Fibroblast of lung (primary cell): ENCODE results near the gene RPAIN. TPM values are rescaled to one million over a fixed set of nuclear protein-coding genes. Genes with fewer than 3 reads are reported as not detected.

Experiments
- DNase-seq, 2 donors: peaks; one replicate each; pipeline versions ENCODE4 v3.0.0 to v3.0.0-alpha.2; 2010; ENCODE audit warnings: low read depth in 2 of 2
- H2AFZ ChIP-seq: 2 replicates; pipeline ENCODE4 v1.5.1; 2012; ENCODE audit warnings: low read length, control low read depth, inconsistent platforms
- H3K27ac ChIP-seq: 2 replicates; pipeline ENCODE4 v1.5.1; 2011; ENCODE audit warnings: low read length, control low read depth; ENCODE audit not compliant: insufficient read depth
- H3K27me3 ChIP-seq: 2 replicates; pipeline ENCODE4 v1.5.1; 2011; ENCODE audit warnings: mild to moderate bottlenecking, low read length; ENCODE audit not compliant: control insufficient read depth, insufficient read depth
- H3K36me3 ChIP-seq: 2 replicates; pipeline ENCODE4 v1.5.1; 2011; ENCODE audit warnings: low read length; ENCODE audit not compliant: control insufficient read depth, insufficient read depth
- H3K4me1 ChIP-seq: 2 replicates; pipeline ENCODE4 v1.5.1; 2011; ENCODE audit warnings: low read length; ENCODE audit not compliant: control insufficient read depth, insufficient read depth; ENCODE audit errors: extremely low read depth
- H3K4me2 ChIP-seq: 2 replicates; pipeline ENCODE4 v1.5.1; 2011; ENCODE audit warnings: low read length, control low read depth; ENCODE audit not compliant: insufficient read depth; ENCODE audit errors: extremely low read depth
- H3K4me3 ChIP-seq, 4 experiments: fragments of 200-600 bp in 1 of 4; sonication (generic) in 1 of 4; replicated peaks in 1 of 4; 2 replicates each; pipeline ENCODE4 v1.5.1; 2011 to 2016; ENCODE audit warnings: low read length in 4 of 4, low read depth in 3 of 4, mild to moderate bottlenecking in 3 of 4, control low read depth in 2 of 4, inconsistent platforms in 1 of 4, mixed read lengths in 1 of 4; ENCODE audit not compliant: insufficient read depth in 1 of 4; ENCODE audit errors: control extremely low read depth in 1 of 4
- H3K79me2 ChIP-seq: 2 replicates; pipeline ENCODE4 v1.5.1; 2012; ENCODE audit warnings: mild to moderate bottlenecking, low read length, inconsistent platforms; ENCODE audit not compliant: control insufficient read depth, insufficient read depth
- H3K9ac ChIP-seq: 2 replicates; pipeline ENCODE4 v1.5.1; 2011; ENCODE audit warnings: mild to moderate bottlenecking, low read length, control low read depth; ENCODE audit not compliant: insufficient read depth
- H3K9me3 ChIP-seq: 2 replicates; pipeline ENCODE4 v1.5.1; 2012; ENCODE audit warnings: low read depth, low read length; ENCODE audit not compliant: control insufficient read depth, insufficient read depth
- H4K20me1 ChIP-seq: 2 replicates; pipeline ENCODE4 v1.5.1; 2011; ENCODE audit warnings: low read length; ENCODE audit not compliant: control insufficient read depth, insufficient read depth; ENCODE audit errors: extremely low read depth
- CTCF ChIP-seq, 2 donors: IDR thresholded peaks in 1 of 2; conservative IDR thresholded peaks in 1 of 2; 1 replicate in 1 of 2; 2 replicates in 1 of 2; pipeline ENCODE4 v1.5.1; 2011 to 2012; ENCODE audit warnings: low read length in 2 of 2, control low read depth in 1 of 2, inconsistent platforms in 1 of 2, low read depth in 1 of 2, mild to moderate bottlenecking in 1 of 2
- EZH2 ChIP-seq: IDR thresholded peaks from 2 replicates; pipeline ENCODE4 v1.5.1; 2012; ENCODE audit warnings: low read length, control low read depth, mild to moderate bottlenecking; ENCODE audit errors: missing control alignments
- polyA plus RNA-seq, 2 donors: library from polyadenylated mRNA; depleted of rRNA in 1 of 2; stranded (reverse) in 1 of 2; unstranded in 1 of 2; fragments of >200 nt; gene quantifications; 2 replicates each; pipeline ENCODE4 v1.2.1, GENCODE V29; 2011 to 2012; ENCODE audit warnings: missing spikeins in 1 of 2
- total RNA-seq: library from RNA; depleted of rRNA; stranded (reverse); fragments of >200 nt; gene quantifications from 2 replicates; pipeline ENCODE4 v1.2.1, GENCODE V29; 2014

Gene RPAIN
- total and polyA plus RNA-seq, 2 donors (not counting 1 experiment from before 2014, with no cell fraction given), result 21.4 to 53.3 TPM

- Histone ChIP-seq H3K27me3 (no peaks in the 10 kb centered on the region), H4K20me1 (no peaks in the 10 kb centered on the region), H3K36me3 (peaks cover 18% of the 10 kb centered on the region), H3K4me1 (peaks cover 7% of the 10 kb centered on the region), H3K79me2 (peaks cover 37% of the 10 kb centered on the region), H3K4me2 (no peak overlapping the region), H2AFZ (no peak overlapping the region), H3K9ac (no peak overlapping the region), H3K4me3 (no peak overlapping the region), H3K27ac (no peak overlapping the region), H3K9me3 (no peaks in the 10 kb centered on the region)
- TF ChIP-seq CTCF (conservative IDR thresholded peaks at IDR 0.05 in 1 of 2, IDR thresholded peaks at IDR 0.05 in 1 of 2; ENCODE audit: low read depth in 1 of 2, low read length in 2 of 2) (no peak), EZH2 (no peak)
- DNase-seq, result no peak
Observed at GRCh38 chr17:5480962-5481361, 61.0 kb downstream of the RPAIN start.

- no peaks in the 10 kb centered on the region for H3K9me3 ChIP-seq
- H3K4me3 ChIP-seq, result no peak overlapping the region
- H3K4me1 ChIP-seq, result peaks cover 7% of the 10 kb centered on the region
- TF ChIP-seq EZH2 (no peak), CTCF (conservative IDR thresholded peaks at IDR 0.05 in 1 of 2, IDR thresholded peaks at IDR 0.05 in 1 of 2; ENCODE audit: low read depth in 1 of 2, low read length in 2 of 2) (no peak)
- H4K20me1 ChIP-seq, result no peaks in the 10 kb centered on the region
- peaks cover 18% of the 10 kb centered on the region for H3K36me3 ChIP-seq
- H3K27me3 ChIP-seq, result no peaks in the 10 kb centered on the region
- no peak overlapping the region for H3K27ac ChIP-seq
- no peak overlapping the region for H2AFZ ChIP-seq
- DNase-seq, result no peak
- H3K79me2 ChIP-seq, result peaks cover 37% of the 10 kb centered on the region
- no peak overlapping the region for H3K9ac ChIP-seq
- no peak overlapping the region for H3K4me2 ChIP-seq
Observed at GRCh38 chr17:5481451-5481850, 61.5 kb downstream of the RPAIN start.

Other genes starting within 250 kb of the RPAIN start
- 7.7 and 8.3 TPM in 2 replicates for gene ZNF594, start 228.3 kb upstream of the RPAIN start, total RNA-seq
- gene ZNF594, start 228.3 kb upstream of the RPAIN start, polyA plus RNA-seq, result 1.7 and 2.9 TPM in 2 replicates
- gene SCIMP, start 185.3 kb upstream of the RPAIN start, total RNA-seq, result not detected in 2 replicates
- gene SCIMP, start 185.3 kb upstream of the RPAIN start, polyA plus RNA-seq, result not detected in 2 replicates
- gene RABEP1, start 137.9 kb upstream of the RPAIN start, total RNA-seq, result 46.5 and 64.4 TPM in 2 replicates
- 33.6 and 46.3 TPM in 2 replicates for gene RABEP1, start 137.9 kb upstream of the RPAIN start, polyA plus RNA-seq
- 61.1 and 79.6 TPM in 2 replicates for gene NUP88, start 520 bp upstream of the RPAIN start, total RNA-seq
- 41.8 and 61.5 TPM in 2 replicates for gene NUP88, start 520 bp upstream of the RPAIN start, polyA plus RNA-seq
- gene C1QBP, start 19.0 kb downstream of the RPAIN start, total RNA-seq, result 136 and 144 TPM in 2 replicates
- gene C1QBP, start 19.0 kb downstream of the RPAIN start, polyA plus RNA-seq, result 187 and 365 TPM in 2 replicates
- gene DHX33, start 48.8 kb downstream of the RPAIN start, total RNA-seq, result 8.0 and 9.7 TPM in 2 replicates
- 12.1 and 20.0 TPM in 2 replicates for gene DHX33, start 48.8 kb downstream of the RPAIN start, polyA plus RNA-seq
- gene DERL2, start 66.0 kb downstream of the RPAIN start, total RNA-seq, result 19.8 and 30.9 TPM in 2 replicates
- 87.9 and 104 TPM in 2 replicates for gene DERL2, start 66.0 kb downstream of the RPAIN start, polyA plus RNA-seq
- gene MIS12, start 66.4 kb downstream of the RPAIN start, total RNA-seq, result 11.2 and 14.4 TPM in 2 replicates
- 11.1 and 12.3 TPM in 2 replicates for gene MIS12, start 66.4 kb downstream of the RPAIN start, polyA plus RNA-seq
- 11.8 and 22.1 TPM in 2 replicates for gene NLRP1, start 164.3 kb downstream of the RPAIN start, total RNA-seq
- 23.1 and 35.1 TPM in 2 replicates for gene NLRP1, start 164.3 kb downstream of the RPAIN start, polyA plus RNA-seq